Gastroesophageal sphincter (tissue), 3 donors: Measurements from ENCODE around the gene LYST.

Source experiments
- POLR2A ChIP-seq, 2 donors: fragments of 450-650 bp; IDR thresholded peaks; one replicate each; pipeline ENCODE4 v1.6.1; 2017; ENCODE audit warnings: antibody characterized with exemption in 2 of 2, mild to moderate bottlenecking in 2 of 2, moderate library complexity in 1 of 2
- TF ChIP-seq, protein P1 (sequence below), 4 experiments: fragments of 200-600 bp in 2 of 4; fragments of 450-650 bp in 2 of 4; sonication (generic) in 1 of 4; IDR thresholded peaks; one replicate each; pipeline ENCODE4 v1.5.1; 2017 to 2019; ENCODE audit warnings: antibody characterized with exemption in 4 of 4, mild to moderate bottlenecking in 2 of 4, moderate library complexity in 2 of 4

- TF ChIP-seq, protein P1, sequence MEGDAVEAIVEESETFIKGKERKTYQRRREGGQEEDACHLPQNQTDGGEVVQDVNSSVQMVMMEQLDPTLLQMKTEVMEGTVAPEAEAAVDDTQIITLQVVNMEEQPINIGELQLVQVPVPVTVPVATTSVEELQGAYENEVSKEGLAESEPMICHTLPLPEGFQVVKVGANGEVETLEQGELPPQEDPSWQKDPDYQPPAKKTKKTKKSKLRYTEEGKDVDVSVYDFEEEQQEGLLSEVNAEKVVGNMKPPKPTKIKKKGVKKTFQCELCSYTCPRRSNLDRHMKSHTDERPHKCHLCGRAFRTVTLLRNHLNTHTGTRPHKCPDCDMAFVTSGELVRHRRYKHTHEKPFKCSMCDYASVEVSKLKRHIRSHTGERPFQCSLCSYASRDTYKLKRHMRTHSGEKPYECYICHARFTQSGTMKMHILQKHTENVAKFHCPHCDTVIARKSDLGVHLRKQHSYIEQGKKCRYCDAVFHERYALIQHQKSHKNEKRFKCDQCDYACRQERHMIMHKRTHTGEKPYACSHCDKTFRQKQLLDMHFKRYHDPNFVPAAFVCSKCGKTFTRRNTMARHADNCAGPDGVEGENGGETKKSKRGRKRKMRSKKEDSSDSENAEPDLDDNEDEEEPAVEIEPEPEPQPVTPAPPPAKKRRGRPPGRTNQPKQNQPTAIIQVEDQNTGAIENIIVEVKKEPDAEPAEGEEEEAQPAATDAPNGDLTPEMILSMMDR (IDR thresholded peaks at IDR 0.05): no peak
- TF ChIP-seq POLR2A (IDR thresholded peaks at IDR 0.05): no peak
Observed at GRCh38 chr1:235875036-235875597, 8.4 kb upstream of the LYST start.
